HepG2 (cell line): Measurements from ENCODE around the gene ACBD6. TPM values are rescaled to one million over a fixed set of nuclear protein-coding genes. Genes with fewer than 3 reads are reported as not detected.

Experiments
- ATAC-seq: fragments of 200-7000 bp; cut with Tn5 transposase; 3 replicates; pipeline ENCODE4 v1.9.1; 2020; ENCODE audit warnings: mild to moderate bottlenecking, moderate library complexity
- BruUV-seq: library from RNA; stranded (reverse); fragments of 400-500 nt; replicated peaks from 2 replicates; lab custom pipeline; 2021; lab: Mats Ljungman, UMichigan
- CTCF ChIA-PET: fragments of 300-600 bp; formaldehyde crosslinking; extraction: SDS; loops from one replicate; lab custom pipeline; 2021; ENCODE audit warnings: low total read pairs, inconsistent platforms, low intra/inter-chr PET ratio; lab: Yijun Ruan, JAX
- POLR2A ChIA-PET: fragments of 350-600 bp; sonication (Branson Sonifier 250); formaldehyde crosslinking; loops from one replicate; lab custom pipeline; 2020; ENCODE audit warnings: antibody characterized with exemption, inconsistent platforms; lab: Yijun Ruan, JAX
- DNase-seq: peaks from one replicate; pipeline ENCODE4 v3.0.0-alpha.2; 2015; ENCODE audit warnings: low spot score
- FAIRE-seq: peaks from 3 replicates; lab custom pipeline; 2011; peaks lifted over from hg19 to GRCh38; lab: Jason Lieb, UNC
- H2AFZ ChIP-seq: one replicate; pipeline ENCODE4 v1.6.1; 2011; ENCODE audit warnings: low read length, inconsistent platforms
- H3K27ac ChIP-seq: fragments of 300-600 bp; 3 replicates; pipeline ENCODE4 v1.8.0; 2011; ENCODE audit warnings: mixed run types, mild to moderate bottlenecking, mixed read lengths, low read length, inconsistent platforms; ENCODE audit not compliant: insufficient read depth; ENCODE audit errors: extremely low read length
- H3K27me3 ChIP-seq, 2 experiments: fragments of 200-600 bp in 1 of 2; 2 replicates in 1 of 2; 3 replicates in 1 of 2; pipeline versions ENCODE4 v1.6.0 to v1.8.0; 2011; ENCODE audit warnings: low read length in 2 of 2, mild to moderate bottlenecking in 2 of 2, moderate library complexity in 2 of 2, inconsistent platforms in 1 of 2; ENCODE audit not compliant: insufficient read depth in 2 of 2, control insufficient read depth in 1 of 2
- H3K36me3 ChIP-seq, 2 experiments: fragments of 200-600 bp in 1 of 2; replicated peaks in 1 of 2; 2 replicates in 1 of 2; 3 replicates in 1 of 2; pipeline versions ENCODE4 v1.5.1 to v1.8.0; 2011; ENCODE audit warnings: low read length in 2 of 2, inconsistent platforms in 1 of 2; ENCODE audit not compliant: insufficient read depth in 2 of 2, control insufficient read depth in 1 of 2
- H3K4me1 ChIP-seq: 2 replicates; pipeline ENCODE4 v1.5.1; 2012; ENCODE audit warnings: low read length, inconsistent platforms; ENCODE audit not compliant: insufficient read depth
- H3K4me2 ChIP-seq: 2 replicates; pipeline ENCODE4 v1.6.0; 2011; ENCODE audit warnings: low read depth, low read length, inconsistent platforms
- H3K4me3 ChIP-seq, 3 experiments: fragments of 200-600 bp in 1 of 3; sonication (generic), shearing (Covaris generic) in 1 of 3; replicated peaks in 1 of 3; 2 replicates each; pipeline ENCODE4 v1.5.1; 2011 to 2016; ENCODE audit warnings: low read length in 3 of 3, inconsistent platforms in 2 of 3, low read depth in 2 of 3, mild to moderate bottlenecking in 2 of 3, control low read depth in 1 of 3, mixed read lengths in 1 of 3; ENCODE audit not compliant: insufficient read depth in 1 of 3
- H3K79me2 ChIP-seq: one replicate; pipeline ENCODE4 v1.6.1; 2011; ENCODE audit warnings: low read length, inconsistent platforms; ENCODE audit not compliant: insufficient read depth
- H3K9ac ChIP-seq: 2 replicates; pipeline ENCODE4 v1.6.0; 2011; ENCODE audit warnings: mild to moderate bottlenecking, low read depth, low read length, inconsistent platforms; ENCODE audit not compliant: insufficient read depth
- H3K9me3 ChIP-seq: 2 replicates; pipeline ENCODE4 v1.5.1; 2012; ENCODE audit warnings: mild to moderate bottlenecking, low read length
- H4K20me1 ChIP-seq: 2 replicates; pipeline ENCODE4 v1.6.0; 2011; ENCODE audit warnings: inconsistent platforms, mild to moderate bottlenecking, low read length, moderate library complexity; ENCODE audit not compliant: insufficient read depth
- HNF4G ChIP-seq, 2 experiments: sonication (generic) in 1 of 2; formaldehyde crosslinking in 1 of 2; IDR thresholded peaks; 2 replicates each; pipeline versions ENCODE4 v1.4.0 to v1.6.1; 2011 to 2020; ENCODE audit warnings: borderline replicate concordance in 2 of 2, low read depth in 2 of 2, mild to moderate bottlenecking in 2 of 2, low read length in 1 of 2, missing genetic modification reagents in 1 of 2, moderate library complexity in 1 of 2
- KDM1A ChIP-seq: IDR thresholded peaks from 2 replicates; pipeline ENCODE4 v1.6.1; 2016; ENCODE audit warnings: missing compliant biosample characterization
- KDM3A ChIP-seq: IDR thresholded peaks from 2 replicates; pipeline ENCODE4 v1.6.1; 2018; ENCODE audit warnings: low read depth, missing compliant biosample characterization
- MED1 ChIP-seq: sonication (generic); formaldehyde crosslinking; IDR thresholded peaks from 2 replicates; pipeline ENCODE4 v1.4.0; 2020; ENCODE audit warnings: missing genetic modification reagents
- MTF2 ChIP-seq: sonication (generic); formaldehyde crosslinking; IDR thresholded peaks from 2 replicates; pipeline ENCODE4 v1.5.0; 2020; ENCODE audit warnings: missing genetic modification reagents, borderline replicate concordance
- MZF1 ChIP-seq: sonication (generic); formaldehyde crosslinking; IDR thresholded peaks from 2 replicates; pipeline ENCODE4 v1.8.1; 2023; ENCODE audit warnings: mild to moderate bottlenecking, missing genetic modification reagents, borderline replicate concordance
- PAF1 ChIP-seq: IDR thresholded peaks from 2 replicates; pipeline ENCODE4 v1.6.1; 2016; ENCODE audit warnings: missing genetic modification reagents, missing compliant biosample characterization
- SNAPC2 ChIP-seq: sonication (generic); formaldehyde crosslinking; IDR thresholded peaks from 2 replicates; pipeline ENCODE4 v1.8.1; 2022; ENCODE audit warnings: mild to moderate bottlenecking, missing genetic modification reagents
- ZBTB42 ChIP-seq: sonication (generic); formaldehyde crosslinking; IDR thresholded peaks from 2 replicates; pipeline ENCODE4 v1.5.0; 2020; ENCODE audit warnings: mild to moderate bottlenecking, missing genetic modification reagents
- ZNF605 ChIP-seq: sonication (generic); formaldehyde crosslinking; IDR thresholded peaks from 2 replicates; pipeline ENCODE4 v1.8.0; 2022; ENCODE audit warnings: mild to moderate bottlenecking, missing genetic modification reagents
- ZNF724P ChIP-seq: sonication (generic); formaldehyde crosslinking; IDR thresholded peaks from 2 replicates; pipeline ENCODE4 v1.8.0; 2022; ENCODE audit warnings: missing genetic modification reagents, borderline replicate concordance
- ZNF768 ChIP-seq: sonication (generic); formaldehyde crosslinking; IDR thresholded peaks from 2 replicates; pipeline ENCODE4 v1.4.0; 2020; ENCODE audit warnings: missing genetic modification reagents
- WGBS: methylation state at CpG from one replicate; pipeline ENCODE4 v1.1.6; 2017; ENCODE audit warnings: low lambda C conversion rate; 5-methylcytosine and 5-hydroxymethylcytosine counted together
- in situ Hi-C: cut with HindIII; loops from 2 replicates; pipeline ENCODE4 v1.10.0; 2017; ENCODE audit warnings: low pct_unique_long_range_greater_than_20kb; ENCODE audit not compliant: extremely low pct_ligation_motif_present
- intact Hi-C: fragments of 100-400 bp; cut with micrococcal nuclease; formaldehyde crosslinking; loops from one replicate; pipeline ENCODE4 v1.10.0; 2022; ENCODE audit not compliant: unreplicated experiment
- polyA plus RNA-seq, 8 experiments: library from polyadenylated mRNA; depleted of rRNA in 3 of 8; stranded (reverse) in 7 of 8; unstranded in 1 of 8; fragments of >200 nt; fragmentation: Illumina TruSeq in 4 of 8; extraction: Trizol in 4 of 8; gene quantifications; 2 replicates each; pipeline versions ENCODE4 v1.2.1 to v1.2.3, GENCODE V29; 2011 to 2016; ENCODE audit warnings: low read depth in 4 of 8, missing spikeins in 1 of 8, mixed read lengths in 1 of 8; ENCODE audit not compliant: insufficient read depth in 1 of 8
- total RNA-seq, 5 experiments: library from RNA; depleted of rRNA; stranded (reverse); fragments of >200 nt; fragmentation: Illumina TruSeq; extraction: Trizol; gene quantifications; 2 replicates each; pipeline ENCODE4 v1.2.3, GENCODE V29; 2016; ENCODE audit warnings: low read depth in 1 of 5
- TF ChIP-seq, protein P1 (sequence below): IDR thresholded peaks from 2 replicates; pipeline ENCODE4 v1.6.1; 2016; ENCODE audit warnings: missing genetic modification reagents, missing compliant biosample characterization

ACBD6 gene
- total and polyA plus RNA-seq, 2 of the 13 experiments (the other 11 are each of a cell fraction or from before 2014, with no cell fraction given) = 33.5 to 47.2 TPM

DNA sequence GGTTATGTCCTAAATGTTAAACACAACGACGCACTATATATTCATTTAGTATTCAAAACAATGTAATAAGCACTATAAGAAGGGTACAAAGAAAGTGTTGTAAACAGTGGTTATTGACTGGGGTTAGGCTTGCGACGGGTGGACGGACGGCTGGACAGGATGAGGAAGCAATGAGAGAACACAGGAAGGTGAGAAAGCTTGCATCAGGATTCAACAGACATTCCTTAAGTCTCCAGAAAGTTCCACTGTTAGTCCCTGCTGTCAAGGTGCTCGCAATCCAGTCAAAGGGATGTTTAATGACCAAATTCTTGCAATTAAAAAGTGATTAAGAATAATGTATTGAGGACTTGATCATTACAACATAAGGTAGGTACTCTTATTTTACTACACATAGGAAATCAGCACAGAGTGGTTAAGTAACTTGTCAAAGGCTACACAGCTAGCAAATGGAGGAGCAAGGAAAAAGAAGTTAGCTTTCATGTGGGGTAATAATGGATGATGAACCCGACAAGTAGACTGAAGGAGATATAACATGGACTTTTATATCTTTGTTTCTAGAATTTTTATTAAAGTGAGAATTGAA lies 994 bp upstream of the ACBD6 start:
- intact Hi-C loops = no loop called here
- no peaks in the 10 kb centered on the region; a peak in 1 of 5 replicates for H3K27me3 ChIP-seq
- DNase-seq = no peak
- peak overlapping the region; percentile 73 to 90 (median 73) for H3K4me3 ChIP-seq
- ChIA-PET POLR2A (interaction anchor here (0.8 to 3.4 kb wide), 4 partner anchors 13 to 403 kb away, joined by 3 to 23 read pairs (median 10); partner anchors contain the start of gene XPR1), CTCF (no interaction called here)
- peaks cover 29% of the 10 kb centered on the region for H3K79me2 ChIP-seq
- H3K4me1 ChIP-seq = peaks cover 39% of the 10 kb centered on the region
- no peak for FAIRE-seq
- peak overlapping the region; percentile 86 for H3K9ac ChIP-seq
- in situ Hi-C loops = loop anchor here (25.0 kb wide), 1 partner anchor 634 kb away; no protein-coding TSS in a partner anchor
- H3K36me3 ChIP-seq = 0 out of 5 replicates have a peak, but pooled peaks cover 0 to 2% of the 10 kb centered on the region in 2 experiments
- WGBS = 21% methylated on average over 8 of the region's 8 CpGs
- TF ChIP-seq PAF1 = no peak
- 0 out of 2 replicates have a peak, but pooled peaks have one; percentile 6 for TF ChIP-seq SNAPC2 (CRISPR knock-in tag)
- no peak for TF ChIP-seq ZNF724P (CRISPR knock-in tag)
- TF ChIP-seq MTF2 (CRISPR knock-in tag) = 0 out of 2 replicates have a peak, but pooled peaks have one; percentile 2
- TF ChIP-seq KDM1A (CRISPR knock-in tag) = peak; percentile 78; the same call in 1 of the 2 replicates
- no peak for TF ChIP-seq HNF4G (IDR thresholded peaks at IDR 0.05; ENCODE audit: borderline replicate concordance, low read depth, low read length)
- TF ChIP-seq HNF4G (CRISPR knock-in tag; IDR thresholded peaks at IDR 0.05; ENCODE audit: borderline replicate concordance, low read depth) = 0 out of 2 replicates have a peak, but pooled peaks have one; percentile 34
- TF ChIP-seq MZF1 (CRISPR knock-in tag) = no peak
- TF ChIP-seq ZNF768 (CRISPR knock-in tag) = peak; percentile 78; the same call in 1 of the 2 replicates
- TF ChIP-seq MED1 = no peak
- TF ChIP-seq KDM3A (CRISPR knock-in tag) = no peak
- no peak for TF ChIP-seq ZNF605 (CRISPR knock-in tag)
- TF ChIP-seq, protein P1, sequence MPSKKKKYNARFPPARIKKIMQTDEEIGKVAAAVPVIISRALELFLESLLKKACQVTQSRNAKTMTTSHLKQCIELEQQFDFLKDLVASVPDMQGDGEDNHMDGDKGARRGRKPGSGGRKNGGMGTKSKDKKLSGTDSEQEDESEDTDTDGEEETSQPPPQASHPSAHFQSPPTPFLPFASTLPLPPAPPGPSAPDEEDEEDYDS = no peak
- 0 out of 2 replicates have a peak, but pooled peaks have one; percentile 9 for TF ChIP-seq ZBTB42 (CRISPR knock-in tag)
- peak overlapping the region; percentile 93 for H3K27ac ChIP-seq
- H4K20me1 ChIP-seq = no peaks in the 10 kb centered on the region
- H3K9me3 ChIP-seq = no peaks in the 10 kb centered on the region
- BruUV-seq = no TSS peak
- H3K4me2 ChIP-seq = peak overlapping the region; percentile 90
- peak; percentile 4 for ATAC-seq
- peak overlapping the region; percentile 94 for H2AFZ ChIP-seq
